ENCODE results near the gene LDLR. TPM values are rescaled to one million over a fixed set of nuclear protein-coding genes. Genes with fewer than 3 reads are reported as not detected.
"Not testable (repeated sequence)": the region's sequence is repeated elsewhere in the genome, so short reads cannot be mapped to it uniquely, and the experiment has no call there.

LDLR gene
- total RNA-seq, 1 experiment from 2014 or later: 118 TPM

DNA sequence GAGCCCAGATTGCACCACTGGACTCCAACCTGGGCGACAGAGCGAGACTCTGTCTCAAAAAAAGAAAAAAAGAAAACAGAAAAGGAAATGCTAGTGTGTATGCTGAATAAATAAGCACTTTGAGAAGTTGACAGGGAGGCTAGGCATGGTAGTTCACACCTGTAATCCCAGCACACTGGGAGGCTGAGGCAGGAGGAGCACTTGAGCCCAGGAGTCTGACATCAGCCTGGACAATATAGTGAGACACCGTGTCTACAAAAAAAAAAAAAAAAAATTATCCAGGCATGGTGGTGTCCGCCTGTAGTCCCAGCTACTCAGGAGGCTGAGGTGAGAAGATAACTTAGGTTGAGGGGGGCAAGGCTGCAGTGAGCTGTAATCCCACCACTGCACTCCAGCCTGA is 19.1 kb upstream of the LDLR start:
- DNase-seq (ENCODE audit: low spot score): no peak

DNA sequence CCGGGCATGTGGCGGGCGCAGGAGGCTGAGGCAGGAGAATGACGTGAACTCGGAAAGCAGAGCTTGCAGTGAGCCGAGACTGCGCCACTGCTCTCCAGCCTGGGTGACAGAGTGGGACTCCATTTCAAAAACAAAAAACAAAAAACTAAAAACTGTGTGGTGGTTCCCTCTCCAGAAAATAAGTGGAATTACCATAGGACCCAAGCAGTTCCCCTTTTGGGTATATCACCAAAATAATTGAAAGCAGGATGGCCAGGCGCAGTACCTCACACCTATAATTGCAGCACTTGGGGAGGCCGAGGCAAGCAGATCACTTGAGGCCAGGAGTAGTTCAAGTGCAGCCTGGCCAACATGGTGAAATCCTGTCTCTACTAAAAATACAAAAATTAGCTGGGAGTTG is 15.7 kb upstream of the LDLR start:
- no peak for DNase-seq (ENCODE audit: low spot score)

DNA sequence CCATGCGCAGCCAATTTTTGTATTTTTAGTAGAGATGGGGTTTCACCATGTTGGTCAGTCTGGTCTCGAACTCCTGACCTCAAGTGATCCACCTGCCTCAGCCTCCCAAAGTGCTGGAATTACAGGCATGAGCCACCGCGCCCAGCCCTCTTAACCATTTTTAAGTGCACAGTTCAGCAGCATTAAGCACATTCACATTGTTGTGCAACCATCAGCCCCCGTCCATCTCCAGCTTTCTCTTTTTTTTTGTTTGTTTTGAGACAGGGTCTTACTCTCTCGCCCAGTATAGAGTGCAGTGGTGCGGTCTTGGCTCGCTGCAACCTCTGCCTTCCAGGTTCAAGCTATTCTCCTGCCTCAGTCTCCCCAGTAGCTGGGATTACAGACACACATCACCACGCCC is 12.5 kb upstream of the LDLR start:
- not testable (repeated sequence) for DNase-seq (ENCODE audit: low spot score)

DNA sequence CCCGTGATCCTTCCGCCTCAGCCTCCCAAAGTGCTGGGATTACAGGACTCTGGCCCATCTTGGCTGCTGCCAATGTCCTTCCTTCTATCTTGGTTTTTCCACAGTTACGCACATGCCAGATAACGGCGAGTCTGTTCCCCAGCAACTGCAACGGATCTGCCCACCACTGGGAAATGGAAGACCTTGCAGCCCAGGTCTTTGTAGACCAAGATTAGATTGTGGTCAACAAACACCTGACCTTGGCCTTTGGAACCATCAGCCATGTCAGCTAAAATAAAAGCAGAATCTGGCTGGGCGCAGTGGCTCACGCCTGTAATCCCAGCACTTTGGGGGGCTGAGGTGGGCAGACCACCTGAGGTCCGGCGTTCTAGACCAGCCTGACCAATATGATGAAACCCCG is 10.4 kb upstream of the LDLR start:
- no peak for DNase-seq (ENCODE audit: low spot score)

DNA sequence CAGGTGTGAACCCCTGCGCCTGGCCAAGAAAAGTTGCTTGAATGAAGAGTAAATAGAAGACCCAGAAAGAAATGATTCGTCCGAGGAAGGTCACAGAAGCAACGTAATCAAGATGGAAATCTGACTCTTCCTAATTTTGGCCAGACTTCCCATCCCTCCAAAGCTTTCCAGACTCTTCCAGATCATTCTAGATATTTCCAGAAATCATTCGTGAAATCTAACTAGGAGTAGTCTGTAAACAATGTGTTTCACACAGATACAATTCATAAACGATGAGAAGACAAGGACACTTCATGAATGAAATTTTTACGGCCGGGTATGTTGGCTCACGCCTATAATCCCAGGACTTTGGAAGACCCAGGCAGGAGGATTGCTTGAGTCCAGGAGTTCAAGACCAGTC is 9.3 kb upstream of the LDLR start:
- DNase-seq (ENCODE audit: low spot score): no peak

DNA sequence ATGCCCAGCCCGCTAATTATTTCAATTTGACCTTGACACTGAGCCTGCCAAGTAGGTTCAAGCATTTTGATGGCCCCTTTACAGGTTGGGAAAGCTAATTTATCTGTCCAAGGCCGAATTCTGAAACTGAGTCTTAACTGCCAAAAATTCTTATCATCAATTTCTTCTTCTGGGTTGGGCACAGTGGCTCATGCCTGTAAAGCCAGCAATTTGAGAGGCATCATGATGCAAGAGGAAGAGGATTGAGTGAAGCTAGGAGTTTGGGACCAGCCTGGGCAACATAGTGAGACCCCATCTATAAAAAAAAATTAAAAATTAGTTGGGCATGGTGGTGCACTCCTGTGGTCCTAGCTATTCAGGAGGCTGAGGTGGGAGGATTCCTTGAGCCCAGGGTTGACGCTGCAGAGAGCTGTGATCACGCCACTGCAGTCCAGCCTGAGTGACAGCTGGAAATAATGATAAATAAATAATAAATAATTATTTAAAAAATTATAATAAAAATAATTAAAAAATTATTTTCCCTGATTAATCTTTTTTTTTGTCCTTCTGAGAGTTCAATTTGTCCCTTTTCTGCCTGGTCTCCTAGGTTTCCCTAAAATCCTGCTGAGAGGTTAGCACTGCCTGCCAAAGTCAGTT is 1.3 kb upstream of the LDLR start:
- DNase-seq (ENCODE audit: low spot score): no peak

DNA sequence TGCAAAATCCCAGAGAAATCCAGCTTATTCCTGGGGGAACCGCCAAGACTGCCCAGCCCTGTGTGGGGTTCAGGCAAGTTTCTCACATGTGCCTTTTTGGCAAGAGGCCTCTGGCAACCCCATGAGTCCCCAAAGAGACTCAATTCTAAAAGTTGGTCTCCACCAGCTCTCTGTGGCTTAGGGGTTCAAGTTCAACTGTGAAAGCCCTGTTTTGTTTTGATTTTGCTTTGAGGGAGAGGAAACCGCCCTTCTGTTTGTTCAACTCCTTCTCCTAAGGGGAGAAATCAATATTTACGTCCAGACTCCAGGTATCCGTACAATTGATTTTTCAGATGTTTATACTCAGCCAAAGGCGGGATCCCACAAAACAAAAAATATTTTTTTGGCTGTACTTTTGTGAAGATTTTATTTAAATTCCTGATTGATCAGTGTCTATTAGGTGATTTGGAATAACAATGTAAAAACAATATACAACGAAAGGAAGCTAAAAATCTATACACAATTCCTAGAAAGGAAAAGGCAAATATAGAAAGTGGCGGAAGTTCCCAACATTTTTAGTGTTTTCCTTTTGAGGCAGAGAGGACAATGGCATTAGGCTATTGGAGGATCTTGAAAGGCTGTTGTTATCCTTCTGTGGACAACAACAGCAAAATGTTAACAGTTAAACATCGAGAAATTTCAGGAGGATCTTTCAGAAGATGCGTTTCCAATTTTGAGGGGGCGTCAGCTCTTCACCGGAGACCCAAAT is 583 bp upstream of the LDLR start:
- DNase-seq (ENCODE audit: low spot score): peak; percentile 27

DNA sequence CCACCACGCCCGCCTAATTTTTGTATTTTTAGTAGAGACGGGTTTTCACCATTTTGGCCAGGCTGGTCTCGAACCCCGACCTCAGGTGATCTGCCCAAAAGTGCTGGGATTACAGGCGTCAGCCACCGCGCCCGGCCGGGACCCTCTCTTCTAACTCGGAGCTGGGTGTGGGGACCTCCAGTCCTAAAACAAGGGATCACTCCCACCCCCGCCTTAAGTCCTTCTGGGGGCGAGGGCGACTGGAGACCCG is 676 bp downstream of the LDLR start:
- not testable (repeated sequence) for DNase-seq (ENCODE audit: low spot score)

DNA sequence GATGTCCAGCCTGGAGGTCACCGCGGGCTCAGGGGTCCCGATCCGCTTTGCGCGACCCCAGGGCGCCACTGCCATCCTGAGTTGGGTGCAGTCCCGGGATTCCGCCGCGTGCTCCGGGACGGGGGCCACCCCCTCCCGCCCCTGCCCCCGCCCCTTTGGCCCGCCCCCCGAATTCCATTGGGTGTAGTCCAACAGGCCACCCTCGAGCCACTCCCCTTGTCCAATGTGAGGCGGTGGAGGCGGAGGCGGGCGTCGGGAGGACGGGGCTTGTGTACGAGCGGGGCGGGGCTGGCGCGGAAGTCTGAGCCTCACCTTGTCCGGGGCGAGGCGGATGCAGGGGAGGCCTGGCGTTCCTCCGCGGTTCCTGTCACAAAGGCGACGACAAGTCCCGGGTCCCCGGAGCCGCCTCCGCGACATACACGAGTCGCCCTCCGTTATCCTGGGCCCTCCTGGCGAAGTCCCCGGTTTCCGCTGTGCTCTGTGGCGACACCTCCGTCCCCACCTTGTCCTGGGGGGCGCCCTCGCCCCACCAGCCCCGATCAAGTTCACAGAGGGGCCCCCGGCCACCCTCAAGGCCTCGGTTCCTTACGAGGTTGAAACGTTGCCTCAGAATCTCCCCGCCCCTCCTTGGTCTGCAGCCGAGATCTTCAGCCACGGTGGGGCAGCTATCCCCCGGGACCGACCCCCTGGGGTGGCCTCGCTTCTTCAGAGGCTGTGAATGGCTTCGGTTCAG is 1.2 kb downstream of the LDLR start:
- peak; percentile 93 for DNase-seq (ENCODE audit: low spot score)

DNA sequence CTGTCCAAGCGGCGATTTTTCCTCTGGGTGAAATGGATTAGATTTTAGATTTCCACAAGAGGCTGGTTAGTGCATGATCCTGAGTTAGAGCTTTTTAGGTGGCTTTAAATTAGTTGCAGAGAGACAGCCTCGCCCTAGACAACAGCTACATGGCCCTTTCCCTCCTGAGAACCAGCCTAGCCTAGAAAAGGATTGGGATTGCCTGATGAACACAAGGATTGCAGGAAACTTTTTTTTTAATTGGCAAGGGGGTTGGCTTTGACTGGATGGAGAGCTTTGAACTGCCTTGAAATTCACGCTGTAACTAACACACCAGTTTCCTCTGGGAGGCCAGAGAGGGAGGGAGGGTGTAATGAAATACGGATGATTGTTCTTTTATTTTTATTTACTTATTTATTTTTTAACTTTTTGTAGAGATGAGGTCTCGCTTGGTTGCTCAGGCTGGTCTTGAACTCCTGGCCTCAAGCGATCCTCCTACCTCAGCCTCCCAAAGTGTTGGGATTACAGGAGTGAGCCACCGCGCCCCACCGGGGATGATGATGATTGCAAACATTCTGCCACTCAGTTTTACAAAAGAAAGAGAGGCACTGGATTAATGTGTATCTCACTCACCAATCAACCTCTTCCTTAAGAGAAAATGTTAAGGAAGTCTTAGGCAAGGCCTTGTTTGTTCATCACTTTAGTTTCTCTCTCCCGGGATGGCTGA is 1.9 kb downstream of the LDLR start:
- no peak for DNase-seq (ENCODE audit: low spot score)

DNA sequence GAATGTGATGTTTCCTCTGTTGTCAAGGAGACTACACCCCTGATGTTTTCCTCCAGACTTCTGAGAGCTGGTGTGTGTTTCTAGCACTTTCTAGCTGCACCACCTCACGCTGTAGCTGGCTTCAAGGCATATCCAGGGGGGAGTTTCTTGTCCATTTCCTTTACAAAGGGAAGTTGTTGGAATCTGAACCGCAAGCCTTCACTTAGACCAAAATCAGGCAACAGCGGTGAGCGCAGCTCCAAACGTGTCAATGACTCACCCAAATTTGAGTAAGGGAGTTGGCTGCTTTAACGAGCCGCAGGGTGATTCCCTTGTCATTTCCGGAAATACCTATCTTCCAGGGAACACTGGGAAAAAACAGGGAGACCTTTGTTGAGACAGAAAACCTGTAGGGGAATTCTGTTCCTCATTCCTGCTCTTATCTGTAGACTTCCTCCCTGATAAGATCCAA is 2.5 kb downstream of the LDLR start:
- DNase-seq (ENCODE audit: low spot score): peak; percentile 99

DNA sequence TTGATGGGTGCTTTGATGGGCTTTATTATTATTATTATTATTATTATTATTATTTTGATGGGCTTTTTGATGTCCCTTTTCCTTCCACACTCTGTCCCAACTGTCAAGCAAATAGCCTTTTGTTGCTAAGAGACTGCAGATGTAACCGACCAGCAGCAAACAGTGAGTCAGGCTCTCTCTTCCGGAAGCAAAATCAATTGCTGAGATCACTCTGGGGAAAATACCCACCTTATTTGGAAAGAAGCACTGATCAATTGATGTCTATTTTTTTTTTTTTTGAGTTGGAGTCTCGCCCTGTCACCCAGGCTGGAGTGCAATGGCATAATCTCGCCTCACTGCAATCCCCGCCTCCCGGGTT is 2.9 kb downstream of the LDLR start:
- DNase-seq (ENCODE audit: low spot score): no peak

DNA sequence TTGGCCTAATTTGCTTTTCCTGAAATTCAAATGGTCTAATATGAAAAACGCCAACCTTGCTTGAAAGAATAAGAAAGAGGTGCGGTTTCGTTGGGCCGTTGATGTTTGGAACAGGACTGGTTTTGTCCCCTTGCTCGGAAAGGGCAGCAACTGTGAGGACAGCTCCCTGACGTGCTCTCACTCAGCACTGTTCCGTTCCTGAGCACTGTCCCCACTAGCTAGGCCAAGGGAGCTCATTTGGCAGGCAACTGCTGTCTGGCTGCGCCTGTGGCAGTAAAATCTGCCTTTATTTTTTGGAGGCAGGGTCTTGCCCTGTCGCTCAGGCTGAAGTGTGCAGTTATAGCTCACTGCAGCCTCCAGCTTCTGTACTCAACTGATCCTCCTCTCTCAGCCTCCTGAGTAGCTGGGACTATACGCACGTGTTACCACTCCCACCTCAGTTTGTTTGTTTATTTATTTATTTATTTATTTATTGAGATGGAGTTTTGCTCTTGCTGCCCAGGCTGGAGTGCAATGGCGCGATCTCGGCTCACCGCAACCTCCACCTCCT is 4.5 kb downstream of the LDLR start:
- no peak for DNase-seq (ENCODE audit: low spot score)

DNA sequence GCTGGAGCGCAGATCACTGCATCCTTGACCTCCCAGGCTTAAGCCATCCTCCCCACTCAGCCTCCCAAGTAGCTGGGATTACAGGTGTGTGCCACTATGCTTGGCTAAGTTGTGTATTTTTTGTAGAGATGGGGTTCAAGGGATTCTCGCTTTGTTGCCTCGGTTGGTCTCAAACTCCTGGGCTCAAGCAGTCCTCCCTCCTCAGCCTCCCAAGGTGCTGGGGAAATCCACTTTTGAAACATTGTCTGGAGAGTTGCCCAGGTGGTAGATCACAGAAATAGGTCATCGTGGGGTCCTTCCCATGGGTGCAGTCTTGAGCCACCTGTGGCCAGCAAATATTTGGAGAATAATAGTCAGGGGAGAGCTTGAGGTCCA is 5.2 kb downstream of the LDLR start:
- DNase-seq (ENCODE audit: low spot score): no peak

DNA sequence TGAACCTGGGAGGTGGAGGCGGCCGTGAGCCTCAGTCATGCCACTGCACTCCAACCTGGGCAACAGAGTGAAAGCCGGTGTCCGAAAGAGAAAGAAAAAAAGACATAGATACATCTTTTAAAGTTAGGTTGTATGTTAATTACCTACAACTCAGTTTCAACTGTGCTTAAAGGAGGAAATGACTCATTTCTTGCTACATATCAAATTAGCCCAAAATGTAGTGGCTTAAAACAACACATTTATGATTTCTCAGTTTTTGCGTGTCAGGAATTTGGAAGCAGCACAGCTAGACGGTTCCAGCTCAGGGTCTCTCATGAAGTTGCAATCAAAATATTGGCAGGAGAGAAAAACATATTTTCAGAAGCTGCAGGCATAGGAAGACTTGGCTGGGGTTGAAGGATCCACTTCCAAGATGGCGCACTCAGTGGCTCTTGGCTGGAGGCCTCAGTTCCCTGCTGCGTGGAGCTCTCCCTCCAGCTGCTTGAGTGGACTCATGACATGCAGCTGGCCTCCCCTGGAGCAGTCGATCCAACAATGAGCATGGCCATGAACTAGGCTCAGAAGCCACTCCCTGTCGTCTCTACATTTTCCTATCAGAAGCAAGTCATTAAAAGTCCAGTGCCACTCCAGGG is 7.1 kb downstream of the LDLR start:
- peak; percentile 86 for DNase-seq (ENCODE audit: low spot score)

DNA sequence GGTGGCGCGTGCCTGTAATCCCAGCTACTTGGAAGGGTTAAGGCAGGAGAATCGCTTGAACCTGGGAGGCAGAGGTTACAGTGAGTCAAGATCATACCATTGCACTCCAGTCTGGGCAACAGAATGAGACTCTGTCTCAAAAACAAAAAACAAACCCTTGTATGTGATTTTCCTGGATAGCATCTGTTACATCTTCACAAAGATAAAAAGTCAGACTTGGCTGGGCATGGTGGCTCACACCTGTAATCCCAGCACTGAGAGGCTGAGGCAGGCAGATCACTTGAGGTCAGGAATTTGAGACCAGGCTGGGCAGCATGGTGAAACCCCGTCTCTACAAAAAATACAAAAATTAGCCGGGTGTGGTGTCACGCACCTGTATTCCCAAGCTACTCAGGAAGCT is 8.1 kb downstream of the LDLR start:
- not testable (repeated sequence) for DNase-seq (ENCODE audit: low spot score)

DNA sequence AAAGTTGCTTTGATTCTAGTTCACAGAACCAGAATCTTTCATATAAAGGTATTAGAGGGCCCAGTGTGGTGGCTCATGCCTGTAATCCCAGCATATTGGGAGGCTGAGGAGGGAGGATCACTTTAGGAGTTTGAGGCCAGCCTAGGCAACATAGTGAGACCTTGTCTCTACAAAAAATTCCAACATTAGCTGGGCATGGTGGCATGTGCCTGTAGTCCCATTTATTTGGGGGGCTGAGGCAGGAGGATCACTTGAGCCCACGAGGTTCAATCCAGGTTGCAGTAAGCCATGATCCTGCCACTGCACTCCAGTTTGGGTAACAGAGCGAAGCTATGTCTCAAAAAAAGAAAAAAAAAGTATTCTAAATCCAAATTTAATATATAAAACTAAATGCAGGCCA is 9.1 kb downstream of the LDLR start:
- no peak for DNase-seq (ENCODE audit: low spot score)

DNA sequence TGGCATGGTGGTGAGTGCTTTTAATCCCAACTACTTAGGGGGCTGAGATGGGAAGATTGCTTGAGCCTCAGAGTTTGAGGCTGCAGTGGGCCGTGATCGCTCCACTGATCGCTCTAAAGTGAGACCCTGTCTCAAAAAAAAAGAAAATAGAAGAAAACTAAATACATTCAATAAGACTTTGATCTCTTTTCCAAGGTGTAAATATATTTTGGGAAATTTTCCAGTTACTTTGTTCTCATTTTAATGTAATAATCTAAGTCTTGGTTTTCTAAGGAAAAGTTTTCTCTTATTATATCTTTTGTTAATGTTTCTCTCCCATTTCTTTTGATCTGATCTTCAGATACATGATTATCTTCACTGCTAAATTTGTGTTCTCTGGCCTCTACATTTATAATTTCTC is 9.6 kb downstream of the LDLR start:
- no peak for DNase-seq (ENCODE audit: low spot score)

DNA sequence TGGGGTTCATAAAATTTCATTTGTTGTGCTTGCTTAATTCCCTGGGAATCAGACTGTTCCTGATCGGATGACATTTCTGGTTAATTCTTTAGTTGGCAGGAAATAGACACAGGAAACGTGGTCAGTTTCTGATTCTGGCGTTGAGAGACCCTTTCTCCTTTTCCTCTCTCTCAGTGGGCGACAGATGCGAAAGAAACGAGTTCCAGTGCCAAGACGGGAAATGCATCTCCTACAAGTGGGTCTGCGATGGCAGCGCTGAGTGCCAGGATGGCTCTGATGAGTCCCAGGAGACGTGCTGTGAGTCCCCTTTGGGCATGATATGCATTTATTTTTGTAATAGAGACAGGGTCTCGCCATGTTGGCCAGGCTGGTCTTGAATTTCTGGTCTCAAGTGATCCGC is 10.8 kb downstream of the LDLR start:
- no peak for DNase-seq (ENCODE audit: low spot score)

DNA sequence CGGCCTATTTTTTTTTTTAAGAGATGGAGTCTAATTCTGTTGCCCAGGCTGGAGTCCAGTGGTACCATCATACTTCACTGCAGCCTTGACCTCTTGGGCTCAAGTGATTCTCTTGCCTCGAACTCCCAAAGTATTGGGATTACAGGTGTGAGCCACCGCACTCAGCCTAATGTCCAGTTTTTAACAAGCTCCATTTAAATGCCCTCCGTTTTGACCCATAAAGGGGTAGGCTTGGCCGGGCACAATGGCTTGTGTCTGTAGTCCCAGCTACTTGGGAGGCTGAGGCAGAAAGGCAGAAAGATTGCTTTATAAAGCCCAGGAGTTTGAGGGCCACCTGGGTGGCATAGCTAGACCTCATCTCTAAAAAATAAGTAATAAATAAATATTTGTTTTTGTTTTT is 11.8 kb downstream of the LDLR start:
- DNase-seq (ENCODE audit: low spot score): no peak

DNA sequence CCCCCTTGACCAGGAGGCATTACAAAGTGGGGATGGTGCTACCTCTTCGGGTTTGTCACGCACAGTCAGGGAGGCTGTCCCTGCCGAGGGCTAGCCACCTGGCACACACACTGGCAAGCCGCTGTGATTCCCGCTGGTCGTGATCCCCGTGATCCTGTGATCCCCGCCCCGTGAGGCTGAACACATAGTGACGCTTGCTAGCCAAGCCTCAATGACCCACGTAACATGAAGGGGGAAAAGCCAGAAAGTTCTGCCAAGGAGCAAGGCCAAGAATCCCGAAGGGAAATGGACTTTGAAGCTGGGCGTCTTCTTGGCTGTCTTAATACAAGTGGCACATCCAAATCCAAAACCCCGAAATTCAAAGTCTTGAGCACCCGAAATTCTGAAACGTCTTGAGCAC is 13.7 kb downstream of the LDLR start:
- DNase-seq (ENCODE audit: low spot score): no peak

DNA sequence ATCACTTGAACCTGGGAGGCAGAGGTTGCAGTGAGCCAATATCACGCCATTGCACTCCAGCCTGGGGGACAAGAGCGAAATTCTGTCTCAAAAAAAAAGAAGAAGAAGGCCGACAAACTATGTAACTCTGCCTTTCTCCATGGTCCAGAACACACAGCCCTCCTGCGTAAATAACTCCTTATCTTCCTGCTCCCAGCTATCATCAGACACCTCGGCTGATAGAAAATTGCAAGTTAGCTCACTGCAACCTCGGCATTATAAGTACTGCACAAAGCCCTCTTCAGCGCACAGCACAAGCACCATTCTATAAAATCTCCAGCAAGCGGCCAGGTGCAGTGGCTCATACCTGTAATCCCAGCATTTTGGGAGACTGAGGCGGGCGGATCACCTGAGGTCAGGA is 14.4 kb downstream of the LDLR start:
- DNase-seq (ENCODE audit: low spot score): not testable (repeated sequence)

Data from A172 (cell line).